HCT116 (cell line): Measurements from ENCODE around the gene ADA. TPM values are rescaled to one million over a fixed set of nuclear protein-coding genes. Genes with fewer than 3 reads are reported as not detected.
"Not testable (repeated sequence)": the region's sequence is repeated elsewhere in the genome, so short reads cannot be mapped to it uniquely, and the experiment has no call there.

Experiments used
- ATAC-seq: fragments of 200-7000 bp; cut with Tn5 transposase; 2 replicates; pipeline ENCODE4 v1.9.1; 2020; ENCODE audit warnings: mild to moderate bottlenecking, moderate library complexity
- BruUV-seq: library from RNA; stranded (reverse); fragments of 400-500 nt; replicated peaks from 2 replicates; lab custom pipeline; 2021; lab: Mats Ljungman, UMichigan
- CTCF ChIA-PET: fragments of 300-600 bp; sonication (Branson Sonifier 250); formaldehyde crosslinking; loops from one replicate; lab custom pipeline; 2021; ENCODE audit warnings: antibody characterized with exemption; lab: Charles Lee
- POLR2A ChIA-PET: fragments of 300-600, 350-600 bp; sonication (Branson Sonifier 250); formaldehyde crosslinking; loops from one replicate; lab custom pipeline; 2021; ENCODE audit warnings: antibody characterized with exemption; lab: Charles Lee
- RAD21 ChIA-PET, 2 experiments: fragments of 300-600 bp; sonication (Branson Sonifier 250); formaldehyde crosslinking; loops; one replicate each; lab custom pipeline; 2023; ENCODE audit warnings: low total read pairs in 2 of 2; ENCODE audit not compliant: uncharacterized antibody in 2 of 2, unreplicated experiment in 2 of 2, low non-redundant PET in 1 of 2; lab: Charles Lee
- DNase-seq: peaks from one replicate; pipeline ENCODE4 v3.0.0-alpha.2; 2010; ENCODE audit warnings: low read depth, low spot score
- H2AFZ ChIP-seq: fragments of 200-600 bp; shearing (Covaris generic), sonication (generic); 2 replicates; pipeline ENCODE4 v1.6.1; 2017; ENCODE audit warnings: low read depth, mixed run types, mixed read lengths, antibody characterized with exemption, low read length; ENCODE audit not compliant: poor library complexity, severe bottlenecking
- H3K27ac ChIP-seq: 2 replicates; pipeline ENCODE4 v1.5.1; 2012; ENCODE audit warnings: low read depth, low read length
- H3K27me3 ChIP-seq: fragments of 200-600 bp; sonication (generic); 2 replicates; pipeline ENCODE4 v1.6.1; 2016; ENCODE audit warnings: mixed run types, low read length, mixed read lengths; ENCODE audit not compliant: insufficient read depth
- H3K36me3 ChIP-seq, 2 experiments: fragments of 200-500 bp in 1 of 2; fragments of 200-600 bp in 1 of 2; sonication (Bioruptor generic) in 1 of 2; sonication (generic) in 1 of 2; 2 replicates each; pipeline versions ENCODE4 v1.5.1 to v1.6.1; 2014 to 2016; ENCODE audit warnings: low read length in 2 of 2, inconsistent platforms in 1 of 2, mixed read lengths in 1 of 2, mixed run types in 1 of 2; ENCODE audit not compliant: insufficient read depth in 2 of 2, control insufficient read depth in 1 of 2
- H3K4me1 ChIP-seq, 2 experiments: fragments of 200-600 bp in 1 of 2; sonication (generic) in 1 of 2; 2 replicates each; pipeline versions ENCODE4 v1.5.1 to v1.6.1; 2012 to 2017; ENCODE audit warnings: low read length in 2 of 2, inconsistent platforms in 1 of 2, mild to moderate bottlenecking in 1 of 2, mixed read lengths in 1 of 2, mixed run types in 1 of 2, moderate library complexity in 1 of 2; ENCODE audit not compliant: insufficient read depth in 2 of 2, control insufficient read depth in 1 of 2
- H3K4me2 ChIP-seq: fragments of 200-600 bp; sonication (generic); 2 replicates; pipeline ENCODE4 v1.6.1; 2017; ENCODE audit warnings: mixed run types, low read length, mixed read lengths
- H3K4me3 ChIP-seq, 2 experiments: fragments of 200-600 bp in 1 of 2; sonication (generic) in 1 of 2; replicated peaks in 1 of 2; 2 replicates each; pipeline ENCODE4 v1.5.1; 2011 to 2016; ENCODE audit warnings: low read length in 2 of 2, control low read depth in 1 of 2, low read depth in 1 of 2, mild to moderate bottlenecking in 1 of 2, mixed read lengths in 1 of 2, mixed run types in 1 of 2
- H3K79me2 ChIP-seq: fragments of 200-600 bp; sonication (generic); 2 replicates; pipeline ENCODE4 v1.6.1; 2017; ENCODE audit warnings: mild to moderate bottlenecking, mixed run types, low read length, moderate library complexity, mixed read lengths; ENCODE audit not compliant: insufficient read depth
- H3K9ac ChIP-seq: fragments of 200-600 bp; sonication (generic); 2 replicates; pipeline ENCODE4 v1.6.1; 2016; ENCODE audit warnings: low read length, mixed read lengths
- H3K9me2 ChIP-seq: fragments of 200-600 bp; sonication (generic), shearing (Covaris generic); 2 replicates; pipeline ENCODE4 v1.6.1; 2017; ENCODE audit warnings: mixed run types, mild to moderate bottlenecking, moderate library complexity; ENCODE audit not compliant: insufficient read depth
- H3K9me3 ChIP-seq, 2 experiments: fragments of 200-500 bp in 1 of 2; fragments of 200-600 bp in 1 of 2; sonication (Bioruptor generic) in 1 of 2; sonication (generic) in 1 of 2; 2 replicates each; pipeline ENCODE4 v1.6.1; 2014 to 2017; ENCODE audit warnings: low read length in 2 of 2, mixed read lengths in 2 of 2, inconsistent platforms in 1 of 2, low read depth in 1 of 2, mild to moderate bottlenecking in 1 of 2, mixed run types in 1 of 2, moderate library complexity in 1 of 2; ENCODE audit not compliant: control insufficient read depth in 1 of 2, insufficient read depth in 1 of 2
- H4K20me1 ChIP-seq: fragments of 200-600 bp; sonication (generic), shearing (Covaris generic); 2 replicates; pipeline ENCODE4 v1.6.1; 2017; ENCODE audit warnings: mixed run types, mild to moderate bottlenecking, moderate library complexity; ENCODE audit not compliant: insufficient read depth
- ATF3 ChIP-seq: IDR thresholded peaks from 2 replicates; pipeline ENCODE4 v1.6.1; 2012
- CEBPB ChIP-seq: IDR thresholded peaks from 2 replicates; pipeline ENCODE4 v1.6.1; 2012; ENCODE audit warnings: low read depth
- EGR1 ChIP-seq: IDR thresholded peaks from 2 replicates; pipeline ENCODE4 v1.6.1; 2012; ENCODE audit warnings: low read depth
- EZH2 ChIP-seq: fragments of 200-600 bp; sonication (generic); IDR thresholded peaks from 2 replicates; pipeline ENCODE4 v1.6.1; 2017; ENCODE audit warnings: antibody characterized with exemption, mixed run types
- EZH2phosphoT487 ChIP-seq: fragments of 200-600 bp; IDR thresholded peaks from 2 replicates; pipeline ENCODE4 v1.6.1; 2018; ENCODE audit warnings: antibody characterized with exemption, borderline replicate concordance
- MAX ChIP-seq: IDR thresholded peaks from 2 replicates; pipeline ENCODE4 v1.6.1; 2012
- POLR2A ChIP-seq: IDR thresholded peaks from 2 replicates; pipeline ENCODE4 v1.7.0; 2011; ENCODE audit warnings: borderline replicate concordance; ENCODE audit not compliant: insufficient read depth, insufficient read length; ENCODE audit errors: extremely low read depth
- POLR2AphosphoS5 ChIP-seq: IDR thresholded peaks from 2 replicates; pipeline ENCODE4 v1.6.1; 2011; ENCODE audit warnings: mild to moderate bottlenecking, low read depth, low read length, moderate library complexity
- REST ChIP-seq: IDR thresholded peaks from 2 replicates; pipeline ENCODE4 v1.6.1; 2012; ENCODE audit warnings: low read depth
- SIN3A ChIP-seq: IDR thresholded peaks from 2 replicates; pipeline ENCODE4 v1.6.1; 2012; ENCODE audit warnings: low read depth
- TCF7L2 ChIP-seq: IDR thresholded peaks from 2 replicates; pipeline ENCODE4 v1.7.0; 2011; ENCODE audit warnings: borderline replicate concordance, inconsistent platforms; ENCODE audit not compliant: insufficient read depth, insufficient read length; ENCODE audit errors: extremely low read depth
- YY1 ChIP-seq: IDR thresholded peaks from 2 replicates; pipeline ENCODE4 v1.6.1; 2011; ENCODE audit warnings: low read length, low read depth, moderate library complexity, mild to moderate bottlenecking; ENCODE audit not compliant: insufficient replicate concordance; ENCODE audit errors: extremely low read depth
- ZFX ChIP-seq: fragments of 450-650 bp; IDR thresholded peaks from 2 replicates; pipeline ENCODE4 v1.6.1; 2017
- intact Hi-C: fragments of 100-400 bp; cut with micrococcal nuclease; formaldehyde crosslinking; loops from 2 replicates; pipeline ENCODE4 v1.10.0; 2022
- total RNA-seq: library from RNA; stranded (reverse); gene quantifications from one replicate; pipeline ENCODE4 v1.2.1, GENCODE V29; 2021; ENCODE audit not compliant: unreplicated experiment

Gene ADA
- total RNA-seq, 1 experiment from 2014 or later = 25.9 TPM

- no peaks in the 10 kb centered on the region for H3K27me3 ChIP-seq
- H3K9ac ChIP-seq = no peak overlapping the region
- RAD21 ChIA-PET = no interaction called here
- POLR2A ChIA-PET = no interaction called here
- H3K79me2 ChIP-seq = no peaks in the 10 kb centered on the region
- ATAC-seq (no peak), DNase-seq (no peak)
- no peaks in the 10 kb centered on the region for H3K4me1 ChIP-seq
- no peak overlapping the region for H3K4me3 ChIP-seq
- no peak for TF ChIP-seq EZH2
- no peak for TF ChIP-seq SIN3A
- TF ChIP-seq YY1 = no peak
- no peak for TF ChIP-seq ZFX
- TF ChIP-seq CEBPB = no peak
- no peak for TF ChIP-seq REST
- no peak for TF ChIP-seq EGR1
- TF ChIP-seq MAX = no peak
- TF ChIP-seq ATF3 = no peak
- no peak for TF ChIP-seq EZH2phosphoT487
- no peak for TF ChIP-seq POLR2AphosphoS5
- TF ChIP-seq POLR2A = no peak
- no peak for TF ChIP-seq TCF7L2
- no peaks in the 10 kb centered on the region; a peak in 1 of 4 replicates for H3K36me3 ChIP-seq
- no peaks in the 10 kb centered on the region for H3K9me3 ChIP-seq
- intact Hi-C loops = no loop called here
- CTCF ChIA-PET = no interaction called here
- no TSS peak for BruUV-seq
- H3K4me2 ChIP-seq = no peak overlapping the region
- H4K20me1 ChIP-seq = no peaks in the 10 kb centered on the region
- no peak overlapping the region for H3K27ac ChIP-seq
- H3K9me2 ChIP-seq = no peaks in the 10 kb centered on the region
- no peak overlapping the region for H2AFZ ChIP-seq
Measured at GRCh38 chr20:44589537-44589936, 62.0 kb downstream of the ADA start.

- CTCF ChIA-PET = interaction anchor here (1.4 kb wide), 1 partner anchor 12 kb away, joined by 3 read pairs; no protein-coding TSS in a partner anchor
- POLR2A ChIA-PET, H3K79me2 ChIP-seq: not testable (repeated sequence)
Measured at GRCh38 chr20:44588321-44588720, 63.2 kb downstream of the ADA start.

More at GRCh38 chr20:44588321-44588720, 63.2 kb downstream of the ADA start:
- H2AFZ ChIP-seq, H3K4me3 ChIP-seq, DNase-seq, H3K27ac ChIP-seq, H3K4me2 ChIP-seq, H3K36me3 ChIP-seq, H4K20me1 ChIP-seq, H3K9me3 ChIP-seq, H3K4me1 ChIP-seq, BruUV-seq, H3K9me2 ChIP-seq, intact Hi-C loops, H3K27me3 ChIP-seq, RAD21 ChIA-PET, H3K9ac ChIP-seq, ATAC-seq: not testable (repeated sequence)
